GM19240 (cell line): ENCODE results near the gene HPD.
A peak's percentile ranks its signal among the peaks of the same experiment; 100 is the strongest.
"Not testable (repeated sequence)": the region's sequence is repeated elsewhere in the genome, so short reads cannot be mapped to it uniquely, and the experiment has no call there.

Source experiments
- DNase-seq: peaks from one replicate; pipeline ENCODE4 v3.0.0; 2011; ENCODE audit warnings: low spot score; ENCODE audit not compliant: insufficient read length

The HPD gene

DNA sequence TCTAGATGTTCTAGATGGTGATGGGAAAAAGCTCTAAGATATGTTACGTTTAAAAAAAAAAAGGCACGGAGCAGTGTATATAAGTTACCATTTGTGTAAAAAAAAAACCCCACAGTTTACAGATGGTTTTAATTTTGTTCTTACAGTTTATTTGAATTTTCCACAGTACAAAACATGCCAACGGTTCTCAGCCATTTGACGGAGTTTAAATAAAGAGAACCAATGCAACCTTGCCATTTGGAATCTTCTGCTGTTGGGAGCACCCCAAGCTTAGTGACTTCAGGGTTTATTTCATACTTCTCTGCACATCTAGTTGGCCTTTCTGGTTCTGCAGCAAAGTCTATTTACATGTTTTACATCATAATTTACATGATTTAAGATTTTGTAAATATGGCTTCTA lies 7.7 kb upstream of the HPD start:
- DNase-seq, result no peak

DNA sequence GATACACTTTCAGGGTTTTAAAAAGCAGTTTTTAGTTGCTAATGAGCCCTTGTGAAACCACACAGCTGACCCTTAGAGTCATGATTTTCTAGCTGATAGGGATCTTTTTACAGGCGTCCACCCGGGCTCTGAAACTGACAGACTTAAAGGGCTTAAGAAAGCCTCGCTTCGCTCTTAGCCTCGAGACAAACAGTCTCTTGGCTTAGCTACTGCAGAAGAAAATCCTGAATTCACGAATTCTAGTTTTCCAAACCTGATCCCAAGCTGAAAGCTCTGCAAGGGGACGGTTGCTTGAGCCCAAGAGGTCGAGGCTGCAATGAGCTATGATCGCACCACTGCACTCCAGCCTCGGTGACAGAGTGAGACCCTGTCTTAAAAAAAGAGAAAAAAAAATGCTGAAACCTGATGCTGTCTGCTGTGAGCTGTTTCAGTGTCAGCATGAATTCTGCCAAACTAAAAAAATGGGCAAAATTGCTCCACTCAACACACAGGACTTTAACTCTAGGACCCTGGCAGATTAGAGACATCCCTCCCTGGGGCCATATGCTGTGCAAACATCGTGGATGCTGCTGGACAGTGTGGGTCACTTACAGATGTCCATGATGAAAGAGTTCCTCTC lies 3.1 kb upstream of the HPD start:
- DNase-seq, result no peak

DNA sequence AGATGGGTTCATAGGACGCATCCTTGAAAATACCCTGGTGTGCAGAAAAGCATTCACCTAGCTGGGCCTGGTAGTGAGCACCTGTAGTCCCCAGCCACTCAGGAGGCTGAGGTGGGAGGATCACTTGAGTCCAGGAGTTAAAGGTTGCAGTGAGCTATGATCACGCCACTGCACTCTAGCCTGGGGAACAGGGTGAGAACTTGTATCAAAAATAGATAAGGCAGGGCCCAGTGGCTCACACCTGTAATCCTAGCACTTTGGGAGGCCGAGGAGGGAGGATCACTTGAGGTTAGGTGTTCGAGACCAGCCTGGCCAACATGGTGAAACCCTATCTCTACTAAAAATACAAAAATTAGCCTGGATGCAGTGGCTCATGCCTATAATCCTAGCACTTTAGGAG lies 2.0 kb upstream of the HPD start:
- DNase-seq, result not testable (repeated sequence)

DNA sequence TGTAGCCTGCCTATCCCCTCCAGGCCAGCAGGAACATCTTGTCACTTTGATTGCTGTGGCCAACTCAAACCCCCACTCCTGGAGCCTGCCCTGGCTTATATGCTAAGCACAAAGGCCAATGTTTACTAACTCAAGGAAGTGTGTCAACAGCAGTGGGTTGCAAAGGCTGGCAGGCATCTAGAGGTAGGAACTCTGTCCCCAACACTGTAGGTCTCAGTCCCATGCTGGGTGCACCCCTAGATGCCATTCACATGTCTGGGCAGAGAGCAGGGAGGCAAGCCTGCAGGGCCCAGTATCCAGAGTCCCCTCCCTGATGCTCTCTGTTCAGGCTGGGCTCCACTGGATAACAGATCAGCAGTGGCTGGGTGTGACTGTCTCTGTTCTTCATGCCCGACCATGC lies 1.6 kb upstream of the HPD start:
- DNase-seq, result no peak

DNA sequence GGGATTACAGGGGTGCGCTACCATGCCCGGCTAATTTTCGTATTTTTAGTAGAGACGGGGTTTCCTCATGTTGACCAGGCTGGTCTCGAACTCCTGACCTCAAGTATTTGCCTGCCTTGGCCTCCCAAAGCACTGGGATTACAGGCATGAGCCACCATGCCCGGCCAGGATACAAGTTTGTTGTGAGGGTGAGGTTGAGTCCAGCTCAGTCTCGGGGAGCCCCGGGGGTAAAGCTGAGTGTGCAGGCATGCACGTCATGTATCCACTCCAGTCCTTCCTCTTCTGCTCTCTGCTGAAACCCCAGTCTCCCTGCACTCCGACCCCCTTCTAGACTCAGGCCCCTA lies 369 bp downstream of the HPD start:
- no peak for DNase-seq

DNA sequence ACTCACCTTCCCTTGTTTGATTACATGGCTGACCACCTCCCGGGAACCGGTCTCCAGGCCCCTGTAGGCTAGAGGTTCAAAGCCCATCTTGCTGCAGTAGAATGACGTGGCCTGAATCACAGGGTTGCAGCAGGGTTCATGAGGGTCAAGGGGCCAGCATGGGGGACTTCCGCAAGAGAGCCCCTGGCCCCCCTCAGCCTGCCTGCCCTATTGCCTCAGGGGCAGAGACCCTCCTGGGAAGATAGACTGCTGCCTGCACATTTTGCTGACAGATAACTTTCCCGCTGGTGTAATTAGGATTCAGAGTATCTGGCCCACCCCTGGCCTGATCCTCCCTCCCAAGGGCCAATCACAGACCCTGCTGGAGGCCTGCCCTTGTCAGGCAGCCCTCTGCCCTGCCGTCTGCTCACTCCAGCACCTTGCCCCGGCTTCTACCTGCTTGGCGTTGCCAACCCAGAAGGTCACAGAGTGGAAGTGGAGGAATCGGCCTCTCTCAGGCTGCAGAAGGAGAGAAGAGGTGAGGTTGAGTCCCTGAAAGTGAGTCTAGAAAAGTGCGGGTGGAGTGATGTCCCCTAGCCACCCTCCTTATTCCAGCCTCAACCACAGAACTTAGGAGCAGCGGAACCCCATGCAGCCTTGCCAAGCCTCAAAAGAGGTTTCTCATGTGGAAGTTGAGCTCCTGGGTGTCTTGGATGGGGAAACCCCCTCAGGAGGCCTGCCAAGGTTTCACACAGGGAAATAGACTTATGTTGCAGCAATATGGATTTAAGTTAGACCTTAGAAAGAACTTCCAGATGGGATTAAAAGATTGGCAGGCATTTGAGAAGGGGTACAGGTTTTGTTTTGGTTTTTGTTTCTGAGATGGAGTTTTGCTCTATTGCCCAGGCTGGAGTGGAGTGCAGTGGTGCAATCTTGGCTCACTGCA lies 1.1 kb downstream of the HPD start:
- no peak for DNase-seq

DNA sequence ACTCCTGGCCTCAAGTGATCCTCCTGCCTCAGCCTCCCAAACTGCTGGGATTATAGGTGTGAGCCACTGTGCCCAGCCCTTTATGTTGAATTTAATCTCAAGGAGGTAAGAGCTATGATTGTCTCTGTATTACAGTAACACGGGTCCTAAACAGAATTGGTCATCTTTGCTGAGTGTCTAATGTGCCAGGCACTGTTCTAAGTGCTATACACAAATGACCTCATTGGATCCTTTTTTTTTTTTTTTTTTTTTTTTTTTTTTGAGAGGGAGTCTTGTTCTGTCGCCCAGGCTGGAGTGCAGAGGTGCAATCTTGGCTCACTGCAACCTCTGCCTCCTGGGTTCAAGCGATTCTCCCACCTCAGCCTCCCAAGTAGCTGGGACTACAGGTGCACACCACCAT lies 6.3 kb downstream of the HPD start:
- not testable (repeated sequence) for DNase-seq

DNA sequence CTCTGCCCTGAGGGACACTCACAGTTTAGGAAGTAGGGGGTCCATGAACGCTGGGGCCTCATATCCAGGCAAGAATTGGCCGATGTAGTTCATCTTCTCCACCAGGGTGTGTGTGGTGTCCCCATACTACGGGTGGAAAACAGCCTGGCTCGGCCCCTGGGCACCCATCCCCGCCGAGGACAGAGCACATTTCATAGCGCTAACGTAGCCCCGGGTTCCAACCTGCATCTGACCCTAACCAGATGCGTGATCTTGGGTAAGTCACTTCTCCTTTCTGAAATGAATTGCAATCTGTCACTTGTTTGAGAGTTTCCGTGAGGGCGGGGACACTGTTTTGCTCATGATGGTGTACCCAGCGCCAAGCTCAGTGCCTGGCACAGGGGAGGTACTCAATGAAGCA lies 9.0 kb downstream of the HPD start:
- DNase-seq, result no peak

DNA sequence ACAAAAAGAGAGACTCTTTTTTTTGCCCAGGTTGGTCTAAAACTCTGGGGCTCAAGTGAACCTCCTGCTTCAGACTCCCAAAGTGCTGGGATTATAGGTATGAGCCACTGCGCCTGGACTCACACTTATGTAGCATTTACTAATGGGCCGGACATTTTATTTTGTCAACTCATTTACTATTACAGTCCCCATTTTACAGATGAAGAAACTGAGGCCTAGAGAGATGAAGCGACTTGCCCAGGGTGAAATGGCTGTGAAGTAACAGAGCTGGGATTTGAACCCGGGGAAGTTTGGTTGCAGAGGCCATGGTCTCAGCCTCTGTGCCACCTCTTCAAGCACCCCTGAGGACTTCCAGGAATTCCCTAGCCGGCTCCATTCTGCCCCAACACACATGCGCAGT lies 9.4 kb downstream of the HPD start:
- no peak for DNase-seq

DNA sequence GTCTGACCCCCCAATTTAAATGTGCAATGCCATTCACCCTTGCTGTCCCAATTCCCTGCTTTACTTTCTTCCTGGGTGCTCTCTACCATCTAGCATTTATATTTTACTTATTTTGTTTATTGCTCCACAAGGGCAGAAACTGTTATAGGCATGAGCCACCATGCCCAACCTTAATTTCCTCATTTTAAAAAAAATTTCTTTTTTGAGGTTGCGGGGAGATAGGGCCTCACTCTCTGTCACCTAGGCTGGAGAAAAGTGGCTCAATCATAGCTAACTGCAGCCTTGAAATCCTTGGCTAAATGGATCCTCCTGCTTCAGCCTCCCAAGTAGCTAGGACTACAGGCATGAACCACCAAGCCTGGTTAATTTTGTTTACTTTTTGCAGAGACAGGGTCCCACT lies 13.0 kb downstream of the HPD start:
- no peak for DNase-seq

DNA sequence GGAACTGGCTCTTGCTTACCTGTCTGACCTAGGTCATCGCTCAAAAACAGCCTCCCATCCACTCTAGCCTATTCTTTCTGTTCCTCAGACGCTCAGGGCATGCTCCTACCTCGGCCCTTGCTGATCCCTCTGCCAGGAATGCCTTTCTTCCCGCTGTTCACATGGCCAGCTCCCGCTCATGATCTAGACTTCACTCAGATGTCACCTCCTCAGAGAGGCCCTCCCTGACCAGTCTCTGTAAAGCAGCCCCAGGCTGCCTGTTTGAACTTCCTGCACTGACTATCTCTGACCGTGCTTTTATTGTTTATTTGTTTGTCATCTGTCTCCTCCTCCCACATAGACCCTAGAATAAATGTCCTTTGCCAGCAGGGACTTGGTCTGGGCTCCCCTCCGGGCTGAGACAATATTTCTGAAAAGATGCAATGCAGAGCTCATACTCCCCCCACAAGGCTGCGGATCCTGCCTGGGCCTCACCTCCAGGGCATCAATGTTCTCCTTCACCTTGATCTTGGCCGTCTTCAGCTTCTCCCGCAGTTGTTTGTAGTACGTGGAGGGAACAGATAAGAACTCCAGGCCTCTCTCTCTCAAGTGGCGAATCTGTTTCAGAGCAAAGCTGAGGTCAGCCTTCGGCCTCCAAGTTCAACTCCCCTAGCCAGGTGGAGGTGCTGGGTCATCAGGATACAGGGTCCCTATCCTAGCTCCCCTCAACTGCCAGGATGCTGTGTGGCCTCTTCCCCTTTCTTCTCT lies 15.2 kb downstream of the HPD start:
- DNase-seq, result no peak

DNA sequence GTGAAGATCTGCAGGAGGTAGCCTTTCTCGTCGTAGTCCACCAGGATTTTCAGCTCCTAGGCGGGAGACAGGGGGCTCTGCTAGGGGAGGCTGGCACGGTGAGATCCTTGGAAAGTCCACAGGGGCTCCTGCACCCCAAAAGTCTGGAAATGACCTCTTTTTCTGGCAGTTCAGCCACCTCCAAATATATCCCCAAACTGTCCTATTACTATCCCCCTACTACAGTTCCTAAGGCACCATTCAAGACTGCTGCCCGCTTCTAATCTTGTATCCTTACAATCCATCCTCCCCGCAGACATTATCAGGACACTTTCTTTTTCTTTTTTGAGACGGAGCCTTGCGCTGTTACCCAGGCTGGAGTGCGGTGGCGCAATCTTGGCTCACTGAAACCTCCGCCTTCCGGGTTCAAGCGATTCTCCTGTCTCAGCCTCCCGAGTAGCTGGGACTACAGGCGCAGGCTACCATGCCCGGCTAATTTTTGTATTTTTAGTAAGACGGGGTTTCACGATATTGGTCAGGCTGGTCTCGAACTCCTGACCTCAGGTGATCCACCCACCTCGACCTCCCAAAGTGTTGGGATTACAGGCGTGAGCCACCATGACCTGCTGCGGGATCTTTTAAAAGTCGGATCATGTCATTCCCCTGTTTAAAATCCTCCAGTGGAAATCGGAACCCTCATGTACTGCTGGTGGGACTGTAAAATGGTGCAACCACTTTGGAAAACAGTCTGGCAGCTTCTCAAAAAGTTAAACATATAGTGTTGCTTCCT lies 18.5 kb downstream of the HPD start:
- DNase-seq, result no peak

DNA sequence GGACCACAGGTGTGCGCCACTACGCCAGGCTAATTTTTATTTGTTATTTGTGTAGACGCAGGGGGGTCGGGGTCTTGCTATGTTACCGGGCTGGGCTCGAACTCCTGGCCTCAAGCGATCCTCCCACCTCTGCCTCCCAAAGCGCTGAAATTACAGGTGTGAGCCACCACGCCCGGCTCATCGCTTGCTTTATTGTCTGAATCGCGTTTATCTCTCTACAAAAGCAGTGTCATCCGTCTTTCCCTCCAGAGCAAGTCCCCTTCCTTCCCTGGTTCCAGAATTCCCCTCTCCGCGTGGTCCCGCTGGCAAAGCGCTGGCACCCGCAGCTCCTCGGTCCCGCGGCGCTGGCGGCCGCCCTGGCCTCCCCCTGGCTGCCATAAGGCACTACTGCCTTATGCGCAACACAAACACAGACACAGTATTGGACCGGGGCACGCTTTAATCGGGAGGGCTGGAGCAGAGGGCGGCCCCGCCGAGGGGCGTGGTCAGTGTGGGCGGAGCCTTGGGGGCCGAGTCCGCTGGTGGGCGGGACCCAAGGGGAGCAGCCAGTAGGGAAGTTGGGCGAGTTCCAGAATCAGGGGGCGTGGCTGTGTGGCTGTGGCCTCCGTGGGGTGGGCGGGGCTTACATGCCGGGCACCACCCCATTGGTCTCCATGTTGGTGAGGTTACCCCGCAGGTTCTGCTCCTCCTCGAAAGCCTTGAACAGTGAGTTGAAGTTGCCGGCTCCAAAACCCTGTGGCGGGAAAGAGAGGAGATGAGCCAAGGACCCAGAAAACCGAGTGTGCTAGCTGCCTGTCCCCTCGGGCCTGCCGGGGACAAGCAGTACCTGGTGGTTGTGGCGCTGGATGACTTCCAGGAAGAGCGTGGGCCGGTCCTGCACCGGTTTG lies 19.3 kb downstream of the HPD start:
- peak; percentile 98 for DNase-seq

DNA sequence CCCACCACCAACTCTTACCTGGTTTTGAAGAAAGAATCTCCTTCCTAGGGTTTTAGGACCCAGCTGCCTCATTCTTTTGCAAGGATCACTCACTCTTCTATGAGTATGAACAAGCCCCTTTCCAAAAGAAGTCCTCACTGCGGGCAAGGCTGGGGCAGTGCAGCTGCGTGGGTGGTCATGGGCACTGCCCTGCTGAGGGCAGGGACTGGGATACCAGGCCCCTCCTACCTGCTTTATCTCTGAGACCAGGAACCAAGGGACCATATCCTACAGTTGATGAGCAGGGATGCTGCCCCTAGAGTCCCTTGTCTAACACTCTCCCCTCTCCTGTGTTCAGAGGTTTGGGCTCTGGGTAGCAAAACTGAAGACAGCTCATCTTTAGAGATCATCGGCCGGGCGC lies 20.5 kb downstream of the HPD start:
- DNase-seq, result no peak

DNA sequence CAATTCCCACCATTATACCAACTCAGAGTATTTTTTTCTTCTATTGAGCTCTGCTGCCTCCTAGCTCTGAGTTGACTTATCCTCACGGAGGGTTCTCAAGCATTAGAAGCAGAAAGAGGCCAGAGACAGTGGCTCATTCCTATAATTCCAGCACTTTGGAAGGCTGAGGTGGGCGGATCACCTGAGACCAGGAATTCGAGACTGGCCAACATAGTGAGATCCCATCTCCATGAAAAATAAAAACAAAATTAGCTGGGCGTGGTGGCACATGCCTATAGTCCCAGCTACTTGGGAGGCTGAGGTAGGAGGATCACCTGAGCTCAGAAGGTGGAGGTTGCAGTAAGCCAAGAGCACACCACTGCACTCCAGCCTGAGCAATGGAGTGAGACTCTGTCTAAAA lies 21.0 kb downstream of the HPD start:
- no peak for DNase-seq

DNA sequence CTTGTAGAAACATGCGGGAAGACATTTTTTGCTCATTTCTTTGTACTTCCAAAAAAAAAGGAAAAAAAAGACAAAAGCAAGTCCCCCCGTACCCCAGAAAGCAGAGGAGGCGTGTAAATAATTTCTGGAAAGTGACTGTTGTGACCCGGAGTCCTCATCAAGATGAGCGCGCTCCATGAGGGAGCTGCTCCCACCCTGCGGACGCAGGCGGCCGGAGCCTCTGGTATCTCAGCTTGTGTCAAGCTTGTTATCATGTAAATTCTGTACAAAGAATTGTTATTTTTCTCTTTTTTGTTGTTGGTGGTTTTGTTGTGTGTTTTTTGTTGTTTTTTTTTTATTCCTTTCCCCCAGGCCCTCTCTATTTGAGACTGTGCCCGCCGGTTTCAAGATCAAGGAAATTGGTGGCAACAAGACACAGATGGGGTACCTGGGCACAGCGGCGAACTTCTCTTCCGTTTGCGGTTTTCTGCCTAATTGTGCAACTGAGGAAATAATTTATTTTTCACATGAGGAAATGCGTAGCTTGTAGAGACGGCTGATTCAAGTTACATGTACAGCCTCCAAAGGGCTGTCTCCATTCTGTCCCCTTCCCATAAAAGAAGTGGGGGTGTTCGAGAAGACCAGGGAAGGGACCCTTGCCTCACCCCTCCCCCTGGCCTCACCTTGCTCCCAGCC lies 27.0 kb downstream of the HPD start:
- DNase-seq, result no peak

DNA sequence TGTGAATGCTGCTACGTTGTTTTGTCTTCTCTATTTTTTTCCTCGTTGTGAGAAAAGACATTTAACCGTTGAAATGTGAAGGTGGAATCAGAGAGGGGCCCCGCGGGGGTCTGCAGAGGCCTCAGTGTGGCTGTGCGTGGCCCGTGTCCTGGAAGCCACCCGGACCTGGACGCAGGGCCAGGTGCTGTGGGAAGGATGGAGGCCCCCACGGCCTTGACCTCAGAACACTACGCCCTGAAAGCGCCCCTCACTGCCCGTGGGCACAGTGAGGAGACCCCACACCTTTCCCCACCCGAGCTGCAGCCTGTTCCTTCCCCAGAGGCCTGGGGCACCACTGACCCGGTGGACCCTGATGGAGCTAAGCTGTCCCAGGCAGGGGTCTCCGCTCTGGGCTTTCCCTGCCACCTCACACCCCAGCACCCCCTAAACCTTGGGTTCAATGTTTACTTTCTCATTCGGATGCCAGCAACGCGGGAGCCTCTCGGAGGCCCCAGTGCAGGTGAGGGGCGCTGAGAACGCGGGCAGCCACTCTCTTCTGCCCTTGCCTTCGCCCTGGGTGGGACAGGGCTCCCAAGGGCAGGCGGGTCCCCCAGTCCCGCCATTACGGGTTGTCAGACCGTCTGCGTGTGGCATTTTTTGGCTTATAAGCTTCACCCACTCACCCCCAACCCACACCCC lies 27.9 kb downstream of the HPD start:
- DNase-seq, result no peak

DNA sequence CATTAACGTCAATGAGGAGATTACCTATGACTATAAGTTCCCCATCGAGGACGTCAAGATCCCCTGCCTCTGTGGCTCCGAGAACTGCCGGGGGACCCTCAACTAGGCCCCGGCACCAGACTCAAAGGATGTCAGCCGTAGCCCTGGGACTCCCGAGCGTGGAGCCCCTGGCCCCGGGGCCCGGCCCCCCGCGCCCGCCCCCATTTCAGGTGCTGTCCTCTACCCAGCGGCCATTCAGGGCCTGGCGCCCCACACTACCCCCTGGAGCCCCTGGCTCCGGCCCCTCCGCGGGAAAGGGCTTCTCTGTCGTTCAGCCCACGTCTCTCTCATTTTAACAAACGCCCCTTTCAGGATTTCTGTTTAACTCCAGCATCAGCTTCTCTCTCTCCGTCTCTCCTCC lies 28.5 kb downstream of the HPD start:
- DNase-seq, result no peak

DNA sequence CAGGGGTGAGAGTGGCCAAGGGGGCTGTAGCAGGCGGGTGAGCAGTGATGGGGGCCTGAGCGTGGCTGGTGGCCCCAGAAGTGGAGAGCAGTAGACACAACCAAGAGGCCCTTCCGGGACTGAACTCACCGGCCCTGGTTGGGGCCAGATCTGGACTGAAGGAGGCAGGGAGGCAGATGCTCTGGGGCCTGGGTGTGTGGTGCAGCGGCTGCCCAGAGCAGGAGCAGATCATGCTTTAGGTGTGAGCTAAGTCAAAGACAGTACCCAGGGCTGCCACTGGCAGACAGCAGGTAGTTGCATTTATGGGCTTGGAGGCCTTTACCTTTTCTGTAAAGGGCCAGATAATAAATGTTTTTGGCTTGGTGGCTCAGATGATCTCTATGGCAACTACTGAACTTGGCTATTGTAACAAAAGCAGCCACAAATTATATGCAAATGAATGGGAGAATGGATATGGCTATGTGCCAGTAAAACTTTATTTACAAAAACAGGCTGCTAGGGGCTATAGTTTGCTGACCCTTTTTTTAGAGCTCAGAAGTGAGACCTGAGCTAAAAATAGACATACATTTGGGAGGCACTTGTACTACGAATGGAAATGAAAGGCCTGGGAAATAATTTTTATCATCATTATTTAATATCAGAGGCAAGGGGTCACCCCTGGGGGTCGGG lies 29.3 kb downstream of the HPD start:
- no peak for DNase-seq
